HG03439 (cell line): Measurements from ENCODE around the gene CCDC190.
"Not testable (repeated sequence)": the region's sequence is repeated elsewhere in the genome, so short reads cannot be mapped to it uniquely, and the experiment has no call there.

ENCODE experiments used
- ATAC-seq: cut with Tn5 transposase; IDR thresholded peaks from one replicate; pipeline ENCODE4 v1.9.1; 2021; ENCODE audit warnings: mild to moderate bottlenecking, moderate library complexity; ENCODE audit not compliant: unreplicated experiment

The CCDC190 gene

GRCh38 chr1:162838863-162839262 is 22.1 kb downstream of the CCDC190 start:
- no peak for ATAC-seq

GRCh38 chr1:162835157-162835899 is 25.6 kb downstream of the CCDC190 start:
- no peak for ATAC-seq

GRCh38 chr1:162832470-162832869 is 28.5 kb downstream of the CCDC190 start:
- no peak for ATAC-seq

- no peak for ATAC-seq
Measured at GRCh38 chr1:162829268-162829667, 31.7 kb downstream of the CCDC190 start.

GRCh38 chr1:162823771-162824525 is 37.0 kb downstream of the CCDC190 start:
- no peak for ATAC-seq

- no peak for ATAC-seq
Measured at GRCh38 chr1:162823231-162823630, 37.7 kb downstream of the CCDC190 start.

GRCh38 chr1:162822391-162823200 is 38.4 kb downstream of the CCDC190 start:
- no peak for ATAC-seq

- ATAC-seq, result not testable (repeated sequence)
Measured at GRCh38 chr1:162818666-162819065, 42.3 kb downstream of the CCDC190 start.

GRCh38 chr1:162818136-162818535 is 42.8 kb downstream of the CCDC190 start:
- ATAC-seq, result not testable (repeated sequence)

GRCh38 chr1:162812357-162812756 is 48.6 kb downstream of the CCDC190 start:
- not testable (repeated sequence) for ATAC-seq

GRCh38 chr1:162807503-162807902 is 53.5 kb downstream of the CCDC190 start:
- ATAC-seq, result not testable (repeated sequence)
